GM12891 (cell line): ENCODE measurements around the gene PCBD2.
"Not testable (repeated sequence)": the region's sequence is repeated elsewhere in the genome, so short reads cannot be mapped to it uniquely, and the experiment has no call there.

Experiments
- DNase-seq: peaks from one replicate; pipeline ENCODE4 v3.0.0; 2011; ENCODE audit warnings: low spot score; ENCODE audit not compliant: insufficient read length
- FAIRE-seq: peaks from 2 replicates; lab custom pipeline; 2011; peaks lifted over from hg19 to GRCh38; lab: Jason Lieb, UNC
- PAX5 ChIP-seq: IDR thresholded peaks from 2 replicates; pipeline ENCODE4 v1.6.1; 2011; ENCODE audit warnings: low read length, moderate library complexity, mild to moderate bottlenecking; ENCODE audit not compliant: insufficient read depth, severe bottlenecking
- POLR2A ChIP-seq: IDR thresholded peaks from 2 replicates; pipeline ENCODE4 v1.6.1; 2011; ENCODE audit warnings: low read depth, low read length, control low read depth
- POLR2AphosphoS5 ChIP-seq: IDR thresholded peaks from 2 replicates; pipeline ENCODE4 v1.6.1; 2011; ENCODE audit warnings: low read depth, low read length, control low read depth
- POU2F2 ChIP-seq: IDR thresholded peaks from 2 replicates; pipeline ENCODE4 v1.6.1; 2011; ENCODE audit warnings: low read depth, mild to moderate bottlenecking, control low read depth, low read length, moderate library complexity
- SPI1 ChIP-seq: IDR thresholded peaks from 2 replicates; pipeline ENCODE4 v1.6.1; 2011; ENCODE audit warnings: low read depth, low read length, control low read depth
- TAF1 ChIP-seq: IDR thresholded peaks from 2 replicates; pipeline ENCODE4 v1.6.1; 2011; ENCODE audit warnings: low read depth, low read length, control low read depth

Gene PCBD2

DNA sequence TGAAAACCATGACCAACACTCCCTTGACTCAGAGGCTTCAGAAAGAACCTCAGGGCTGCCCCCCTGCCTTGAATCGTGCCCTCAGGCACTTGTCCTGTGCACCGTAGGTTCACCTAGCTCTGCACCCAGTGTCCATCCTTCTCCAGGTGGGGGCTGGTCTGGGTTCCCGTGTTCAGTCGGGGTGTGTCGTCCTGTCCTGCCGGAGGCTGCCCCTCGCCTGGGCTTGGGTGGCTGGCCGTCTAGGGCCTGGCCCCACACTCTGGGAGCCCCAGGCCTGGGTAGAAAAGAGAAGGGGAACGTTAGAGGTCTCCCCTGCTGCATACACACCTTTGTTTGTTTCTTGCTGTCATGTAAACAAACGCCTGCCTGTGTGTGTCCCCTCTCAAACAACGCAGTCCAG, 92.1 kb downstream of the PCBD2 start:
- no peak for FAIRE-seq
- TF ChIP-seq TAF1 (no peak), SPI1 (no peak), POLR2A (no peak), PAX5 (no peak), POU2F2 (no peak), POLR2AphosphoS5 (no peak)
- DNase-seq, result no peak

DNA sequence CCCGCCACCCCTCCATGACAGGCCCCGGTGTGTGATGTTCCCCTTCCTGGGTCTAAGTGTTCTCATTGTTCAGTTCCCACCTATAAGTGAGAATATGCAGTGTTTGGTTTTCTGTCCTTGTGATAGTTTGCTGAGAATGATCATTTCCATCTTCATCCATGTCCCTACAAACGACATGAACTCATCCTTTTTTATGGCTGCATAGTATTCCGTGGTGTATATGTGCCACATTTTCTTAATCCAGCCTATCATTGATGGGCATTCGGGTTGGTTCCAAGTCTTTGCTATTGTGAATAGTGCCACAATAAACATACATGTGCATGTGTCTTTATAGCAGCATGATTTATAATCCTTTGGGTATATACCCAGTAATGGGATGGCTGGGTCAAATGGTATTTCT, 93.1 kb downstream of the PCBD2 start:
- not testable (repeated sequence) for DNase-seq, FAIRE-seq

DNA sequence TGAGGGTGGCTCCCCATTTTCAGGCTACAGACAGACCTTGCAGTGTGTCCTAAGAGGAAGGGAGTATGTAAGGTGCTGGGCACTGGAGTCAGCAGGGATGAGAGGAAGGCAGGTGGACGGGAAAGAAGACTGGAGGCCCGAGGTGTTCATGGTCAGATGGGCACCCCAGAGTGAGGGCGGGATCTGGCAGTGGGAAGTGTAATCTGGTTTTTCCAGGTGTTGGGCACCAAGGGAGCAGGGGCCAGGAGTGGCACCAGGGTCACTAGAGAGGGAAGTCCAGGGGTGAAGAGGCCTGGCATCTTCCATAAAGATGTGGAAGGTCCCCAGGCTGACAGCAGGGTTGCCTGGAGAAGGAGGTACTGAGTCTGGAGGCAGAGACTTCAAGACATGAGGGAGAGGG, 99.4 kb downstream of the PCBD2 start:
- no peak for FAIRE-seq
- TF ChIP-seq TAF1, result no peak
- TF ChIP-seq POLR2A, result no peak
- TF ChIP-seq PAX5, result no peak
- no peak for TF ChIP-seq POLR2AphosphoS5
- no peak for TF ChIP-seq POU2F2
- no peak for TF ChIP-seq SPI1
- no peak for DNase-seq

DNA sequence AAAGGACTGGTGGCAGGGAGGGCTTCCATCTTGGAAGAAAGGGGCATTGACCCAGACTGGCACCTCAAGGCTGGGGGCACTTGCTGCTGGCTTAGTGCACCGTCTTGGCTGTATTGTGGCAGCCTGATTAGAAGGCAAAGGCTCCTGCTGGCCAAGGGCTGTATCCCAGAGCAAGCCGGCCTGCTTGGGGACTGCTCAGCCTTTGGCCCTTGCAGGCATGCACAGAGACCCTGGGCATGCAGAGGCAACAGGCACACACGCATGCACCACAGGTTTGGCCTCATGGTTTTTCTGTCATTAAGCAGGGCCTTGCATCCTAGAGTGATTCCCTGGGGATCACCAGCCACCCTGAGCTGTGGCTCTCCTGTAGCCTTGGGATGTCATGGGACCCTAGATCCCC, 100.1 kb downstream of the PCBD2 start:
- DNase-seq, result no peak
- TF ChIP-seq PAX5 (no peak), POLR2A (no peak), POU2F2 (no peak), SPI1 (no peak), TAF1 (no peak), POLR2AphosphoS5 (no peak)
- FAIRE-seq, result no peak

DNA sequence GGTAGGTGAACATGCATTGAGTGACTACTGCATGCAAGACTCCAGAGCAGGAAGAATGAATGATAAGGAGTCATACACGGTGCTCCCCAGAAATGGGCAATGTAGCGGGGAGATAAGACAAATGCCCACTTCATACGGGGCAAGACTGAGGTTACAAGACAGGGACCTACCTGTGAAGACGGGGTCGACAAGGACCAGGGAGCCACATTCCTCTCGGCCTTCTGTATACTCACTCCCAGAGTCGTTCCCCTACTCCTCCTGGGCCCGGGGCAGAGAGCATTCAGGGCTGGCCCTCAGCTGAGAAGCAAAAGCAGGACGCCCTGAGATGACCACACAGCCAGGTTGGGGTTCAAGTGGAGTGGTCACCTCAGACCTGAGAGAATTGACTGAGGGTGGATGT, 102.4 kb downstream of the PCBD2 start:
- DNase-seq (no peak), FAIRE-seq (no peak)
- TF ChIP-seq TAF1, result no peak
- no peak for TF ChIP-seq POLR2A
- no peak for TF ChIP-seq POLR2AphosphoS5
- TF ChIP-seq PAX5, result no peak
- no peak for TF ChIP-seq POU2F2
- no peak for TF ChIP-seq SPI1

DNA sequence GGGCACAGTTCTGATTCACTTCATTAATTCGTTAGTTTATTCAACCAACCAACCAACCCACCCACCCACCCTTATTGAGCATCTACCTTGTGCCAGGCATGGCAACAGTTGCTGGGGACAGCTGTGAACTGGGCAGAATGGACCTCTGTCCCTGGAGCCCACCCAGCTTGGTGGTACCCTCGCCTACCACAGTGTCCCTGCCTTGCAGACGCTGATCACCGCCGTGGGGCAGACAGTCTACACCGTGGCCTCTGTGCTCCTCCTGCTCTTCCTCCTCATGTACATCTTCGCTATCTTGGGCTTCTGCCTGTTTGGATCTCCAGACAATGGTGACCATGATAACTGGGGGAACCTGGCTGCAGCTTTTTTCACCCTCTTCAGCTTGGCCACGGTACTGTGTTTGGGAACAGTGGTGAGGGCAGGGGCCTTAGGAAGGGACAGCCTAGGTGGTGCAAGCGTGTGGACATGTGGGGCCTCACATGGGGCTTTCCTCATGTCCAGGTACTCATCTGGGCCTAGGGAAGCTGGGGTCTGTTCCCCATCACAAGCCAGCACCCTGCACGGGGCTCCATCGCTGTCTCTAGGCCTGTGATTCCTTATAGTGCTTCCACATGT, 102.9 kb downstream of the PCBD2 start:
- DNase-seq (no peak), FAIRE-seq (no peak)
- no peak for TF ChIP-seq POLR2AphosphoS5
- no peak for TF ChIP-seq POU2F2
- TF ChIP-seq TAF1, result no peak
- no peak for TF ChIP-seq PAX5
- no peak for TF ChIP-seq POLR2A
- no peak for TF ChIP-seq SPI1

DNA sequence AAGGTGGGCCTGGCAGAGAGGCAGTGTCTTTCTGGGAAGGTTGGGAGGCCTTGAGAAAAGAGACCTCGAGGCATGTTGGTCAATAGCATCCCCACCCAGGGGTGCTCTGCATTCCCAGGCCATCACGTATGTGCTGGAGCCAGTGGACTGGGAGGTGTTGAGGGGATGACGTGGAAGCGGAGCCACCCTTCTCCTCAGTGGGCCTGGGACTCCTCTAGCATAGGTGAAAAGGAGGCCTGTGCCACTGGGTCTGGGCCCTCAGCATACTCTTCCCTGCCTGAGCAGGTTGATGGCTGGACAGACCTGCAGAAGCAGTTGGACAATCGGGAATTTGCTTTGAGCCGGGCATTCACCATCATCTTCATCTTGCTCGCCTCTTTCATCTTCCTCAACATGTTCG, 103.6 kb downstream of the PCBD2 start:
- FAIRE-seq (no peak), DNase-seq (no peak)
- TF ChIP-seq TAF1 (no peak), POLR2AphosphoS5 (no peak), SPI1 (no peak), POLR2A (no peak), POU2F2 (no peak), PAX5 (no peak)

DNA sequence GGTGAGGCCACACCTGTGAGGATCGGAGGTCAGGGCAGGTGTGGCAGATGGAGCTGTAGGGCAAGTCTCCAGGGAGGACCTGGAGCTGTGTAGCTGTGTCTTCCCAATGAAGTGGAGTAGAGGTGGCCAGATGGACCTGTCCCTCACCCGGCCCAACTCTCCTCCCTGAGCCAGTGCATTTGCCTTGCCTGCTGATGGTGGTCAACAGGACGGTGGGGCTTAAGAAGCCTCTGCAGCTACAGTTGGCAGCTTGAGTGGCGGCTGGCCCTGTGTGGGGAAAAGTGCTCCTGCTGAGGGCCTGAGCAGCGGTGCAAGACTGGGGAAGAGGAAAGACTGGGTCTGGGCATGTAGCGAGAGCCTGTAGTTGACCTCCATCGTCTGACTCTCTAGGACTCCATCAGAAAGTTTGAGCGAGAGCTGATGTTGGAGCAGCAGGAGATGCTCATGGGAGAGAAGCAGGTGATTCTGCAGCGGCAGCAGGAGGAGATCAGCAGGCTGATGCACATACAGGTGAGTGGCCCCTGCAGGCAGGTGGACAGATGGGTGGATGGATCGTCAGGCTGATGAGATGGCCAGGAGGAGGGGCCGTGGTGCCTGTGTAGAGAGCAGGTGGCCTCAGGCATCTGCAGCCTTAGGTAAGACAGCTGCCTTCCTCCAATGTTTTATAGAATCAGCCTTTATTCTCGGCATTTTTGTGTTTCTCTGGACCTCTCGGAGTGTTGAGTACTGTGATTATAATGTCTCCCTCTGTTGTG, 104.2 kb downstream of the PCBD2 start:
- no peak for DNase-seq
- no peak for FAIRE-seq
- TF ChIP-seq POU2F2 (no peak), POLR2AphosphoS5 (no peak), TAF1 (no peak), POLR2A (no peak), PAX5 (no peak), SPI1 (no peak)

DNA sequence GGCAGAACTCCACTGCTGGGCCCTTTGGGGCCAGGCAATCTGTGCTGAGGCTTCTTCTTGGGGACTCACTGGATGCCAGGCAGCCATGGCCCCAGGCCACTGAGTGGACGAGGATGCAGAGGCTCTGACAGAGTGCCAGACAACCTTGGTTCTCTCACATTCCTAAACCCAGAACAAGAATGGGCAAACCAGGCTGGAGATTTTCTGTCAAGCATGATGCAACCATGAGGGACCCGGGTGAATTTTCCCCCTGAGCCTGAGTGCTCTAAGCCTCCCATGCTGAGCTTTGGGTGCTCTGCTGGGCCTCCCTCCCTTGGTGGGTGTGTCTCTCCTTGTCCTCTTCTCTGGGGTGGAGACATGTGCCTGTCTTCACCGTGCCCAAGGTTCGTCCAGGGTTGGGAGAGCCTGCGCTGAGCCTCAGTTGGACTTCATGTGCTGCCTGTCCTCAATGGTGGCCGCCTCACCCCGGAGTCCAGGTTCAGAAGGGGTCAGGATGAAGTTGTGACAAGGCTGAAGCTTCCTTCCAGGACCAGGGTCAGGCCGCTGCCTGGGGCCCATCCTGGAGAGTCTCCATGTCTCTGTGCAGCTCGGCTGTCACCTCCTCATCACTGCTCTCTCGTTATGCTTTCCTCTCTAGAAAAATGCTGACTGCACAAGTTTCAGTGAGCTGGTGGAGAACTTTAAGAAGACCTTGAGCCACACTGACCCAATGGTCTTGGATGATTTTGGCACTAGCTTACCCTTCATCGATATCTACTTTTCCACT, 105.0 kb downstream of the PCBD2 start:
- TF ChIP-seq POU2F2 (no peak), POLR2A (no peak), PAX5 (no peak), POLR2AphosphoS5 (no peak), TAF1 (no peak), SPI1 (no peak)
- DNase-seq (no peak), FAIRE-seq (no peak)
